Endothelial cell of umbilical vein (primary cell): ENCODE measurements around the gene PPFIA2.

Experiments
- CTCF ChIP-seq, 2 donors: IDR thresholded peaks; 1 replicate in 1 of 2; 2 replicates in 1 of 2; pipeline ENCODE4 v1.5.1; 2011; ENCODE audit warnings: low read length in 2 of 2, mild to moderate bottlenecking in 2 of 2, moderate library complexity in 2 of 2, control low read depth in 1 of 2, inconsistent platforms in 1 of 2, low read depth in 1 of 2; ENCODE audit not compliant: insufficient read depth in 1 of 2; ENCODE audit errors: extremely low read depth in 1 of 2
- EZH2 ChIP-seq: IDR thresholded peaks from 2 replicates; pipeline ENCODE4 v1.6.1; 2012; ENCODE audit warnings: borderline replicate concordance, low read depth, mild to moderate bottlenecking, moderate library complexity, low read length, inconsistent platforms; ENCODE audit not compliant: severe bottlenecking
- MAX ChIP-seq: IDR thresholded peaks from 2 replicates; pipeline ENCODE4 v1.6.1; 2011; ENCODE audit not compliant: insufficient read depth, insufficient read length
- POLR2A ChIP-seq: IDR thresholded peaks from 2 replicates; pipeline ENCODE4 v1.6.1; 2012; ENCODE audit warnings: low read depth, mild to moderate bottlenecking, control low read depth, low read length
- POLR2AphosphoS5 ChIP-seq: IDR thresholded peaks from 2 replicates; pipeline ENCODE4 v1.6.1; 2012; ENCODE audit warnings: low read depth, mild to moderate bottlenecking, control low read depth, low read length, moderate library complexity; ENCODE audit not compliant: insufficient read depth

GRCh38 chr12:81542065-81543010 is 216.8 kb downstream of the PPFIA2 start:
- TF ChIP-seq EZH2 (no peak), POLR2A (no peak), CTCF (IDR thresholded peaks at IDR 0.05; ENCODE audit: extremely low read depth in 1 of 2, insufficient read depth in 1 of 2, low read depth in 1 of 2, low read length in 2 of 2) (no peak), POLR2AphosphoS5 (no peak), MAX (no peak)
